Muscle layer of duodenum (tissue), 2 donors: ENCODE results near the gene LRRC45.

Source experiments
- H3K27ac ChIP-seq: one replicate; pipeline ENCODE4 v1.7.0; 2013; ENCODE audit warnings: mild to moderate bottlenecking, low read length
- H3K27me3 ChIP-seq: one replicate; pipeline ENCODE4 v1.7.0; 2013; ENCODE audit warnings: low read depth, mild to moderate bottlenecking, control low read depth, low read length
- H3K36me3 ChIP-seq, 2 donors: one replicate each; pipeline ENCODE4 v1.7.0; 2013; ENCODE audit warnings: low read length in 2 of 2, control low read depth in 1 of 2, mild to moderate bottlenecking in 1 of 2; ENCODE audit not compliant: insufficient read depth in 2 of 2, control insufficient read depth in 1 of 2
- H3K4me1 ChIP-seq, 2 donors: one replicate each; pipeline ENCODE4 v1.7.0; 2013; ENCODE audit warnings: low read length in 2 of 2, mild to moderate bottlenecking in 2 of 2, control low read depth in 1 of 2, moderate library complexity in 1 of 2; ENCODE audit not compliant: insufficient read depth in 2 of 2, control insufficient read depth in 1 of 2
- H3K4me3 ChIP-seq, 2 donors: one replicate each; pipeline ENCODE4 v1.7.0; 2013; ENCODE audit warnings: low read length in 2 of 2, low read depth in 1 of 2, mild to moderate bottlenecking in 1 of 2
- H3K9me3 ChIP-seq, 2 donors: one replicate each; pipeline ENCODE4 v1.7.0; 2013; ENCODE audit warnings: low read length in 2 of 2, control low read depth in 1 of 2, mild to moderate bottlenecking in 1 of 2; ENCODE audit not compliant: control insufficient read depth in 1 of 2
- donor health status: healthy.

The LRRC45 gene

DNA sequence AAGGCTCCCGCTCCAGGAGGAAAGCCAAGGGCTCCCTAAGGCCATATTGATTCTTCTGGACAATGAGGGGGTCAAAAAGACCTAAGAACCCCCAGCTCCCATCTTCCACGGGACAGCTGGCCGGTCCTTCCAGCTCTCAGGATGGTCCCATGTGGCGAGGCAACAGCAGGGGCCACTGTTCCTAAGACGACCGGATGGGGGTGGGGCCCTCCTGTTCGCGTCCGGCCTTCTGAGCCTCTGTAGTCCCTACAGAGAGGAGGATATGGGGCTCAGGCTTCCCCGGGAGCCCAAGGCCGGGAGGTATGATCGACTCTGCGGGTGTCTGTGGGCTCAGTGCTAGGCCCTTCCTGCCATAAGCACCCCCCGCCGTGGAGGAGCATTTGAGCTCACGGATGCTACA lies 20.4 kb downstream of the LRRC45 start:
- Histone ChIP-seq H3K4me3 (no peak overlapping the region), H3K9me3 (no peaks in the 10 kb centered on the region), H3K4me1 (no peaks in the 10 kb centered on the region), H3K27ac (no peak overlapping the region), H3K36me3 (peaks cover 5 to 15% of the 10 kb centered on the region in 2 donors), H3K27me3 (no peaks in the 10 kb centered on the region)

DNA sequence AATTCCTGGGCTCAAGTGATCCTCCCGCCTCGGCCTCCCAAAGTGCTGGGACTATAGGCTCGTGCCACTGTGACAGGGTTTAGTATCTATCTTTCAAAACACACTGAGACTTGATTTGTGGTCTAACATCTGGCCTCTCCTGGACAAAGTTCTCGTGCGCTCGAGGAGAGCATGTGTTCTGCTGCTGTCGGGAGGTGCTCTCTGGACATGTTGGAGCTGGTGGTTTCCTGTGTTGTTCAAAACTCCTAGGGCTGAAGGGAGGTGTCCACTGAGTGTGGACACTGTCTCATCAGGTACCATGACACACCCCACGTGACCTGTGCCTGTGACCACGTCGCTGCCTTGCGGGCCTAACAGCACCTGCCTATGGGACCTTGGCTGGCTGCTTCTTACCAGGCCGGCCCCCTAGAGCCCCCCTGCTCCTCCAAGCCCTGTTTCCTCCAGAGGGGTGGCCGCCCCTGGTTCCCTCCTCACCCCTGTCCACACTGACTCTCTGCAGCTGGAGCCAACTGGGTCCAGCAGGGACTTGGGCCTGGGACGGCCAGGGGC lies 22.9 kb downstream of the LRRC45 start:
- Histone ChIP-seq H3K4me3 (no peak overlapping the region), H3K27ac (no peak overlapping the region), H3K4me1 (peaks cover 0 to 11% of the 10 kb centered on the region in 2 donors), H3K36me3 (peaks cover 5 to 33% of the 10 kb centered on the region in 2 donors), H3K27me3 (no peaks in the 10 kb centered on the region), H3K9me3 (no peaks in the 10 kb centered on the region)

DNA sequence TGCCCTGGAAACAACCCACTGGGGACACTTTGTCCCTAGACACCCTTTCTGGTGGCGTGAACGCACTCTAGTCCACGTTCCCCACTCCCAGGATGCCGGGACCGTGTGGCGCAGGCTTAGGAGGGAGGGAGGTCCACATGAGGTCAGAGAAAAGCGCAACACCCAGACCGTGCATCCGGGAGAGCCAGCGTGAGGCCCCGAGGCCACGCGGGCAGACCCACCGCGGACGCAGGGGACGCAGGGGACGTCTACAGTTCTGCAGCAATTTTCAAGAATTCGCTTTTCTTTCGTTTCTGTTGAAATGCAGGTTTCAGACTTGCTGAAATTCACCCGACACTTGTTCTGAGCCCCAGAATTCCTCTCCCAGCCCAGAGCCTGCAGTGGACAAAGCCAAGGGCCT lies 23.8 kb downstream of the LRRC45 start:
- Histone ChIP-seq H3K4me3 (no peak overlapping the region), H3K9me3 (no peaks in the 10 kb centered on the region), H3K36me3 (peaks cover 5 to 33% of the 10 kb centered on the region in 2 donors), H3K4me1 (peaks cover 0 to 12% of the 10 kb centered on the region in 2 donors), H3K27me3 (no peaks in the 10 kb centered on the region), H3K27ac (no peak overlapping the region)

DNA sequence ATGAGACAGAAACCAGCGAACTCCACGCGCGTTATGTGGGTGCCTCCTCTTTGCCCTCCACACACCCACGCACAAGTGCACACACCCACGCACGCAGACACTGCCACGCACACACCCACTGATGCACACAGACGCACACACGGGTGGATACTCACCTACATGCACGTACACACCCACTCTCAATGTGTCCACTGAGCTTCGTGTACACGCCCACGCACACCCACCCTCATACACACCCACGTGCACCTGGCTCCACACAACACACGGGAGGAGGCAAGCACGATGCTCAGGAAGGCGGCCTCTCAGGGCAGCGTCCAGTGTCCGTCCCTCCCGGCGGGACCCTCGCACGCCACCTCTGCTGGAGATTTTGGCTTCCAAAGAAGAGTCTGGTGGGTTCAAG lies 24.3 kb downstream of the LRRC45 start:
- H3K27me3 ChIP-seq, result no peaks in the 10 kb centered on the region
- H3K4me3 ChIP-seq, result no peak overlapping the region
- H3K27ac ChIP-seq, result no peak overlapping the region
- peaks cover 0 to 15% of the 10 kb centered on the region in 2 donors for H3K4me1 ChIP-seq
- no peaks in the 10 kb centered on the region for H3K9me3 ChIP-seq
- peaks cover 5 to 33% of the 10 kb centered on the region in 2 donors for H3K36me3 ChIP-seq

DNA sequence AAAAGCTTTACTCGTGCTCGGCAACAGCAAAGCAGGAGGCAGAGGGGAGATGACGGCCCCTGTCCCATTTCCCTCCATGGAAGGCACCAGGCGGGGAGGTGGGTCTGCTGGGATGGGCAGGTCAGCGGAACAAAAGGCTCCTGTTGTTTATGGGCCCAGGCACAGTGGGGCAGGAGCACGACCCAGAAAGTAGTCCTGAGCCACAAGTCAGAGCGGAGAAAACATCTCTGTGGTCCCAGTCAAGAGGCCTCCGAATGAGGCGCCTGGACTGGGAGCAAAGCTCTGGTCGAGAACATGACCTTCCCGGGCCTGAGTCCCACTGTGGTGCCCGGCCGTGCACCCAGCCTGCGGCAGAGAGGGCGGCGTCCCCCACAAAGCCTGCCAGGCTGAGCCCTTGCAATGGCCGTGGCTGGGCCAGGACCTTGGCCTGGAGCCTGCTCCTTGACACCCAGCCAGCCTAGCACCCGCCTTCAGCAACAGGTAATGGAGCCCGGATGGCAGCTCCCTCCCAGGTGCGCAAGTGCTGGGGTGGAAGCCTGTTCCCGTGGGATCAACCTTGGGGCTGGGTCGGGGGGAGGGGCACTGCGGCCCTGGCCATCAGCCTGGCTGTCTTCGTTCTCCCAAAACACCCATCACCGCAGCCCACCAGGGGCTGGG lies 24.9 kb downstream of the LRRC45 start:
- H3K27ac ChIP-seq, result no peak overlapping the region
- no peaks in the 10 kb centered on the region for H3K27me3 ChIP-seq
- no peaks in the 10 kb centered on the region for H3K9me3 ChIP-seq
- H3K4me3 ChIP-seq, result no peak overlapping the region
- H3K36me3 ChIP-seq, result peaks cover 5 to 33% of the 10 kb centered on the region in 2 donors
- H3K4me1 ChIP-seq, result peaks cover 0 to 22% of the 10 kb centered on the region in 2 donors

DNA sequence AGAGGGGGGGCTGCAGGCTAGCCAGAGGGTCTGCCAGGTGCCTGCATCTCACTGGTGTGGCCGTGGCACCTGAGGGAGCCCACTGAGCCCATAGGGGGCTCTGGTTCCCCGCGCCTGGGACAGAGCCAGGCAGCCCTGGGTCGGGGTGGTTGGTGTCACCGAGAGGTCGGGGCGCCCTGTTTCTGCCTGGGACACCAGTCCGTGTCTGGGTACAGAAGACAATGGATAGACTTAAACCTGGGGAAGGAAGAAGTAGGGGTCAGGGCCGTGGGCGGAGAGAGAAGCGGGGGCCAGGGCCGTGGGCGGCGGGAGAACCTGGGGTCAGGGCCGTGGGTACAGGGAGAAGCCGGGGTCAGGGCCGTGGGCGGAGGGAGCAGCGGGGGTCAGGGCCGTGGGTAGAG lies 25.5 kb downstream of the LRRC45 start:
- no peaks in the 10 kb centered on the region for H3K27me3 ChIP-seq
- no peak overlapping the region for H3K4me3 ChIP-seq
- H3K36me3 ChIP-seq, result peaks cover 5 to 36% of the 10 kb centered on the region in 2 donors
- H3K4me1 ChIP-seq, result peaks cover 0 to 27% of the 10 kb centered on the region in 2 donors
- no peak overlapping the region for H3K27ac ChIP-seq
- H3K9me3 ChIP-seq, result no peaks in the 10 kb centered on the region

DNA sequence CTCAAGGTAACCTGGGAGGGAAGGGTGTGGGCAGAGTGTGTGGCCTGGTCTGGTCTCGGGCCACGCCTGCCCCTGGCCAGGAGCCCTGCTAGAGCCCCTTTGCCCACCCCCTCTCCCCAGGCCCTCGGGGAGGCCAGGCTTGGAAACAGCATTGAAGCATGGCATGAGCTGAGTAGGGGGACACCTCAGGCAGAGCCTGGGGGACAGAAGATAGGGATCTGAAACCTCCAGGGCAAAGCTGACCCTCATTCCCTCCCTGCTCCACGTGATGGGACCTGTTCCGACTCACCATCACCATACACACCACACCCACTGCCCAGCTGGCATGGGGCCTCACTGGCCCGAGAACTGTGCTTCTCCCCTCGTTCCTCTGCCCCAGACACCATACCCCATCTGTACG lies 26.0 kb downstream of the LRRC45 start:
- Histone ChIP-seq H3K27me3 (no peaks in the 10 kb centered on the region), H3K27ac (no peak overlapping the region), H3K4me3 (no peak overlapping the region), H3K9me3 (no peaks in the 10 kb centered on the region), H3K4me1 (peaks cover 0 to 29% of the 10 kb centered on the region in 2 donors), H3K36me3 (peaks cover 5 to 41% of the 10 kb centered on the region in 2 donors)

DNA sequence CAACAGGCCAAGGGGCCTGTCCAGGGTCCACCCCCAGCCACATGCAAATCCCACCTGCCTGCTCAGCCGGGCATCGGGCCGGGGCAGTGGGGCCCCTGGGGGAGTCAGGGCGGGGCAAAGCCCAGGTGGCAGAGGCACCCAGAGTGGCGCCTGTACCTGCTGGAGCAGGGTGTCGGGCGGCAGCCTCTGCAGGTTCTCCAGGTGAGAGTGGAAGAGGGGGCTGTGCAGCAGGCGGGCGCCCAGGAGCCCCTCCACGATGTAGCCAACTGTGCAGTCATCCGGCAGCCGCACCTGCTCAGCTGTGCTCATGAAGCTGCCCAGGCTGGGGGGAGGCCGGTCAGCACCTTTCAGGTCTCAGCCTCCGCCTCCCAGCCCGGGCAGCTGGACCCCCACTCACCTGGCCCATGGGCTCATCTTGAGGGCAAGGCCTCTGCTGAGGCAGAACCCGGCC lies 26.4 kb downstream of the LRRC45 start:
- Histone ChIP-seq H3K36me3 (peaks cover 5 to 45% of the 10 kb centered on the region in 2 donors), H3K9me3 (no peaks in the 10 kb centered on the region), H3K4me1 (peaks cover 0 to 29% of the 10 kb centered on the region in 2 donors), H3K4me3 (no peak overlapping the region), H3K27ac (no peak overlapping the region), H3K27me3 (no peaks in the 10 kb centered on the region)

DNA sequence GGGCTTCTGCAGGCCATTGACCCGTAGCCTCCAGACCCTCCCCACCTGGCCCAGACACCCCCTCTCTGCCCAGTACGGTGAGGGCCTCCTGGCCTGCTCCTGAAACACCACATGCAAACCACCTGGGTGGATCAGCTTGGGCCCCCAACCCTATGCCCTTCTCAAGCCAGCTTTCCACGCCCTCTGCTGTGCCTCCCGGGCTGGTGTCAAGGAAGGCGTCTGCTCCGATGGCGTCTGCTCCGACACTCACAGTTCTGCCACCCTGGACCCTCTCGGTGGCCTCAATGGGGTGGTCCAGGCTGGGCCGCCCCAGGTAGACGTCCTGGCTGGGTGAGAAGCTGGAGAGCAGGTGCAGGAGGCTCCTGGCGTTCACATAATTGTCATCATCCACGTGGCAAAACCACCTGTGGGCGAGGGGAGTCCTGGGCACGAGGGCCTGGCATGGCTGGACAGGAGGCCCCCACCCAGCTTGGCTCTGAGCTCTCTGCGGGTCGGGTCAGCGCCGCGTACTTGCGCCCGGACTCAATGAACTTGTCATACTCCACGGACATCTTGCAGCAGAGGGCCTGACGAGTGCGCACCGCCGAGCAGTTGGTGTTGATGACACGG lies 27.2 kb downstream of the LRRC45 start:
- no peaks in the 10 kb centered on the region for H3K9me3 ChIP-seq
- no peak overlapping the region for H3K27ac ChIP-seq
- peaks cover 5 to 52% of the 10 kb centered on the region in 2 donors for H3K36me3 ChIP-seq
- peaks cover 0 to 29% of the 10 kb centered on the region in 2 donors for H3K4me1 ChIP-seq
- H3K4me3 ChIP-seq, result peak overlapping the region; percentile 46 to 97
- no peaks in the 10 kb centered on the region for H3K27me3 ChIP-seq

DNA sequence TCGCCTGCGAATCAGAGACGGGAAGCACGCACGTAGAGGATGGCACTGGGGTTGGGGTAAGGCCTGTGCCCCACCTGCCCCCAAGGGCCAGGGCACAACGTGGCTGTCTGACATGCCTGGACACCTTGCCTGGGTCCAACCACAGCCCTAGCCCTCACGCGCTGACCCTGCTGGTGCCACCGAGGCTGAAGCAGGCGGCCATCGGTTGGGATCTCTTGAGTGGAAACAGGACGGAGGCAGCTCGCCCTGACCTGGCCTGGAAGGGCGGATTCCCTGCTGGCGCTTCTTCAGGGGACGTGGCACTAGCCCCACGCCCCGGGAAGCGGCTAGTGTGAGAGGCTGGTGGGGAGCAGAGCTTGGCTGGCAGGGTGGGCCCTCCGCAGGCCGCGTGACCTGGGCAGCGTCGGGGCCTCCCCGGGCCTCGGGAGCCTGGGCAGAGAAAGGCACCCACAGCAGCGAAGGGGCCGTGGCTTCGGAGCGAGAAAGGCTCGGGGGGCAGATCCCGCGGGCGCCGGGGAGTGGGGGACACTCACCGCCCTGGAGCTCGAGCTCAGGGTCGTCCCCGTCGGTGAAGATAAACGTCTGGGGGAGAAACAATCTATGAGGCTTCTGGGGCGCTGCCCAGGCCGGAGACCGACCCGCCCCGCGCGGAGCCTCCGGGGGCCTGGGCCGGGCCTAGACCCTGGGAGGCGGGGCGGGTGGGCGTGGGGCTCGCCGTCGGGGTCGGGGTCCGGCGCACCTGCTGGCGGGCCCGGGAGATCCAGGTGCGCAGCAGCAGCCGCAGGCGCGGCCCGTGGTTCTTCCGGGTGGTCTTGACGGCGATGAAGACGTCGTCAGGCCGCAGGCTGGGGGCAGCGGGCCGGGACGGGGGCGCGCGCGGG lies 27.9 kb downstream of the LRRC45 start:
- H3K27me3 ChIP-seq, result no peaks in the 10 kb centered on the region
- peaks cover 5 to 59% of the 10 kb centered on the region in 2 donors for H3K36me3 ChIP-seq
- H3K9me3 ChIP-seq, result no peaks in the 10 kb centered on the region
- H3K4me1 ChIP-seq, result peaks cover 0 to 29% of the 10 kb centered on the region in 2 donors
- peak overlapping the region; percentile 46 to 97 for H3K4me3 ChIP-seq
- H3K27ac ChIP-seq, result no peak overlapping the region
